ENCODE data around the gene DNTT.

- TF ChIP-seq CTCF (IDR thresholded peaks at IDR 0.05; ENCODE audit: insufficient read depth, low read length): no peak
- TF ChIP-seq REST (IDR thresholded peaks at IDR 0.05; ENCODE audit: insufficient replicate concordance, low read depth): no peak
Measured at GRCh38 chr10:96319754-96320474, 15.7 kb downstream of the DNTT start.

Measured in HL-60 (cell line).